HG02973 (cell line): ENCODE results near the gene TMOD2.
"Not testable (repeated sequence)": the region's sequence is repeated elsewhere in the genome, so short reads cannot be mapped to it uniquely, and the experiment has no call there.

Experiments
- ATAC-seq: cut with Tn5 transposase; IDR thresholded peaks from one replicate; pipeline ENCODE4 v1.9.1; 2021; ENCODE audit warnings: moderate library complexity; ENCODE audit not compliant: unreplicated experiment

TMOD2 gene

GRCh38 chr15:51770902-51771301 is 19.5 kb downstream of the TMOD2 start:
- no peak for ATAC-seq

- ATAC-seq: no peak
Observed at GRCh38 chr15:51771773-51772172, 20.4 kb downstream of the TMOD2 start.

GRCh38 chr15:51774916-51775315 is 23.5 kb downstream of the TMOD2 start:
- ATAC-seq: no peak

- no peak for ATAC-seq
Observed at GRCh38 chr15:51775967-51776816, 24.8 kb downstream of the TMOD2 start.

- peak; percentile 48 for ATAC-seq
Observed at GRCh38 chr15:51776952-51777569, 25.7 kb downstream of the TMOD2 start.

- no peak for ATAC-seq
Observed at GRCh38 chr15:51780636-51781035, 29.2 kb downstream of the TMOD2 start.

GRCh38 chr15:51781506-51781905 is 30.1 kb downstream of the TMOD2 start:
- ATAC-seq: no peak

- no peak for ATAC-seq
Observed at GRCh38 chr15:51782357-51782896, 31.0 kb downstream of the TMOD2 start.

- no peak for ATAC-seq
Observed at GRCh38 chr15:51783967-51784366, 32.6 kb downstream of the TMOD2 start.

GRCh38 chr15:51787130-51787529 is 35.7 kb downstream of the TMOD2 start:
- ATAC-seq: not testable (repeated sequence)

GRCh38 chr15:51792474-51792873 is 41.1 kb downstream of the TMOD2 start:
- not testable (repeated sequence) for ATAC-seq

- ATAC-seq: no peak
Observed at GRCh38 chr15:51793521-51794305, 42.3 kb downstream of the TMOD2 start.

- ATAC-seq: no peak
Observed at GRCh38 chr15:51796847-51797401, 45.5 kb downstream of the TMOD2 start.

- ATAC-seq: no peak
Observed at GRCh38 chr15:51798281-51798680, 46.9 kb downstream of the TMOD2 start.

- ATAC-seq: no peak
Observed at GRCh38 chr15:51799282-51800252, 48.2 kb downstream of the TMOD2 start.

- ATAC-seq: no peak
Observed at GRCh38 chr15:51801391-51801835, 50.0 kb downstream of the TMOD2 start.

GRCh38 chr15:51802593-51802992 is 51.2 kb downstream of the TMOD2 start:
- no peak for ATAC-seq

- no peak for ATAC-seq
Observed at GRCh38 chr15:51803965-51804364, 52.6 kb downstream of the TMOD2 start.

- ATAC-seq: no peak
Observed at GRCh38 chr15:51806123-51806522, 54.7 kb downstream of the TMOD2 start.

- ATAC-seq: no peak
Observed at GRCh38 chr15:51809457-51809856, 58.1 kb downstream of the TMOD2 start.
